HL-60 (cell line): ENCODE measurements around the gene KLHL5.

Experiments
- GABPA ChIP-seq: IDR thresholded peaks from 2 replicates; pipeline ENCODE4 v1.6.1; 2012; ENCODE audit warnings: low read depth
- TF ChIP-seq, protein P1 (sequence below): IDR thresholded peaks from one replicate; pipeline ENCODE4 v1.5.1; 2011; ENCODE audit warnings: low read length, control low read depth, inconsistent platforms; ENCODE audit not compliant: insufficient read depth

GRCh38 chr4:39169426-39169825 is 107.4 kb downstream of the KLHL5 start:
- TF ChIP-seq, protein P1, sequence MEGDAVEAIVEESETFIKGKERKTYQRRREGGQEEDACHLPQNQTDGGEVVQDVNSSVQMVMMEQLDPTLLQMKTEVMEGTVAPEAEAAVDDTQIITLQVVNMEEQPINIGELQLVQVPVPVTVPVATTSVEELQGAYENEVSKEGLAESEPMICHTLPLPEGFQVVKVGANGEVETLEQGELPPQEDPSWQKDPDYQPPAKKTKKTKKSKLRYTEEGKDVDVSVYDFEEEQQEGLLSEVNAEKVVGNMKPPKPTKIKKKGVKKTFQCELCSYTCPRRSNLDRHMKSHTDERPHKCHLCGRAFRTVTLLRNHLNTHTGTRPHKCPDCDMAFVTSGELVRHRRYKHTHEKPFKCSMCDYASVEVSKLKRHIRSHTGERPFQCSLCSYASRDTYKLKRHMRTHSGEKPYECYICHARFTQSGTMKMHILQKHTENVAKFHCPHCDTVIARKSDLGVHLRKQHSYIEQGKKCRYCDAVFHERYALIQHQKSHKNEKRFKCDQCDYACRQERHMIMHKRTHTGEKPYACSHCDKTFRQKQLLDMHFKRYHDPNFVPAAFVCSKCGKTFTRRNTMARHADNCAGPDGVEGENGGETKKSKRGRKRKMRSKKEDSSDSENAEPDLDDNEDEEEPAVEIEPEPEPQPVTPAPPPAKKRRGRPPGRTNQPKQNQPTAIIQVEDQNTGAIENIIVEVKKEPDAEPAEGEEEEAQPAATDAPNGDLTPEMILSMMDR = no peak
- TF ChIP-seq GABPA = no peak
